Fibroblast of lung (primary cell): ENCODE results near the gene ARL5C. TPM values are rescaled to one million over a fixed set of nuclear protein-coding genes. Genes with fewer than 3 reads are reported as not detected.
A peak's percentile ranks its signal among the peaks of the same experiment; 100 is the strongest.

Source experiments
- DNase-seq, 2 donors: peaks; one replicate each; pipeline versions ENCODE4 v3.0.0 to v3.0.0-alpha.2; 2010; ENCODE audit warnings: low read depth in 2 of 2
- H2AFZ ChIP-seq: 2 replicates; pipeline ENCODE4 v1.5.1; 2012; ENCODE audit warnings: low read length, control low read depth, inconsistent platforms
- H3K27ac ChIP-seq: 2 replicates; pipeline ENCODE4 v1.5.1; 2011; ENCODE audit warnings: low read length, control low read depth; ENCODE audit not compliant: insufficient read depth
- H3K27me3 ChIP-seq: 2 replicates; pipeline ENCODE4 v1.5.1; 2011; ENCODE audit warnings: mild to moderate bottlenecking, low read length; ENCODE audit not compliant: control insufficient read depth, insufficient read depth
- H3K36me3 ChIP-seq: 2 replicates; pipeline ENCODE4 v1.5.1; 2011; ENCODE audit warnings: low read length; ENCODE audit not compliant: control insufficient read depth, insufficient read depth
- H3K4me1 ChIP-seq: 2 replicates; pipeline ENCODE4 v1.5.1; 2011; ENCODE audit warnings: low read length; ENCODE audit not compliant: control insufficient read depth, insufficient read depth; ENCODE audit errors: extremely low read depth
- H3K4me2 ChIP-seq: 2 replicates; pipeline ENCODE4 v1.5.1; 2011; ENCODE audit warnings: low read length, control low read depth; ENCODE audit not compliant: insufficient read depth; ENCODE audit errors: extremely low read depth
- H3K4me3 ChIP-seq, 4 experiments: fragments of 200-600 bp in 1 of 4; sonication (generic) in 1 of 4; replicated peaks in 1 of 4; 2 replicates each; pipeline ENCODE4 v1.5.1; 2011 to 2016; ENCODE audit warnings: low read length in 4 of 4, low read depth in 3 of 4, mild to moderate bottlenecking in 3 of 4, control low read depth in 2 of 4, inconsistent platforms in 1 of 4, mixed read lengths in 1 of 4; ENCODE audit not compliant: insufficient read depth in 1 of 4; ENCODE audit errors: control extremely low read depth in 1 of 4
- H3K79me2 ChIP-seq: 2 replicates; pipeline ENCODE4 v1.5.1; 2012; ENCODE audit warnings: mild to moderate bottlenecking, low read length, inconsistent platforms; ENCODE audit not compliant: control insufficient read depth, insufficient read depth
- H3K9ac ChIP-seq: 2 replicates; pipeline ENCODE4 v1.5.1; 2011; ENCODE audit warnings: mild to moderate bottlenecking, low read length, control low read depth; ENCODE audit not compliant: insufficient read depth
- H3K9me3 ChIP-seq: 2 replicates; pipeline ENCODE4 v1.5.1; 2012; ENCODE audit warnings: low read depth, low read length; ENCODE audit not compliant: control insufficient read depth, insufficient read depth
- H4K20me1 ChIP-seq: 2 replicates; pipeline ENCODE4 v1.5.1; 2011; ENCODE audit warnings: low read length; ENCODE audit not compliant: control insufficient read depth, insufficient read depth; ENCODE audit errors: extremely low read depth
- EZH2 ChIP-seq: IDR thresholded peaks from 2 replicates; pipeline ENCODE4 v1.5.1; 2012; ENCODE audit warnings: low read length, control low read depth, mild to moderate bottlenecking; ENCODE audit errors: missing control alignments
- polyA plus RNA-seq, 2 donors: library from polyadenylated mRNA; depleted of rRNA in 1 of 2; stranded (reverse) in 1 of 2; unstranded in 1 of 2; fragments of >200 nt; gene quantifications; 2 replicates each; pipeline ENCODE4 v1.2.1, GENCODE V29; 2011 to 2012; ENCODE audit warnings: missing spikeins in 1 of 2
- total RNA-seq: library from RNA; depleted of rRNA; stranded (reverse); fragments of >200 nt; gene quantifications from 2 replicates; pipeline ENCODE4 v1.2.1, GENCODE V29; 2014
- TF ChIP-seq, protein P1 (sequence below), 2 donors: IDR thresholded peaks in 1 of 2; conservative IDR thresholded peaks in 1 of 2; 1 replicate in 1 of 2; 2 replicates in 1 of 2; pipeline ENCODE4 v1.5.1; 2011 to 2012; ENCODE audit warnings: low read length in 2 of 2, control low read depth in 1 of 2, inconsistent platforms in 1 of 2, low read depth in 1 of 2, mild to moderate bottlenecking in 1 of 2

The ARL5C gene
- total and polyA plus RNA-seq, 2 donors (not counting 1 experiment from before 2014, with no cell fraction given), result not detected

DNA sequence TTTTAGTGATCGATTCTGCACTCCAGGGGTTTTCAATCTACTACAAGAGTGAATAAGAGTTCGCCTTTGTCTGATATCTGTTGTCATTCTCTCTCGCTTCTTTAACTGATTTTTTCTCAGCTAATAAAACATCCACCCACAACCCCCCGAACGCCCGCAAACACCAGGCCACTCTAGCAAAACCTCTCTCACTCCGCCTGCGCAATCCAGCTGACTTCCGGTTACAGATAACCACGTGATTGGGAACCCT is 33.8 kb upstream of the ARL5C start:
- peak overlapping the region; percentile 98 for H3K27ac ChIP-seq
- peak; percentile 93 to 98 for DNase-seq
- peaks cover 14% of the 10 kb centered on the region for H3K36me3 ChIP-seq
- H4K20me1 ChIP-seq, result no peaks in the 10 kb centered on the region
- H3K27me3 ChIP-seq, result no peaks in the 10 kb centered on the region
- H2AFZ ChIP-seq, result peak overlapping the region; percentile 43
- no peaks in the 10 kb centered on the region for H3K9me3 ChIP-seq
- peaks cover 12% of the 10 kb centered on the region for H3K4me1 ChIP-seq
- TF ChIP-seq EZH2, result no peak
- TF ChIP-seq, protein P1, sequence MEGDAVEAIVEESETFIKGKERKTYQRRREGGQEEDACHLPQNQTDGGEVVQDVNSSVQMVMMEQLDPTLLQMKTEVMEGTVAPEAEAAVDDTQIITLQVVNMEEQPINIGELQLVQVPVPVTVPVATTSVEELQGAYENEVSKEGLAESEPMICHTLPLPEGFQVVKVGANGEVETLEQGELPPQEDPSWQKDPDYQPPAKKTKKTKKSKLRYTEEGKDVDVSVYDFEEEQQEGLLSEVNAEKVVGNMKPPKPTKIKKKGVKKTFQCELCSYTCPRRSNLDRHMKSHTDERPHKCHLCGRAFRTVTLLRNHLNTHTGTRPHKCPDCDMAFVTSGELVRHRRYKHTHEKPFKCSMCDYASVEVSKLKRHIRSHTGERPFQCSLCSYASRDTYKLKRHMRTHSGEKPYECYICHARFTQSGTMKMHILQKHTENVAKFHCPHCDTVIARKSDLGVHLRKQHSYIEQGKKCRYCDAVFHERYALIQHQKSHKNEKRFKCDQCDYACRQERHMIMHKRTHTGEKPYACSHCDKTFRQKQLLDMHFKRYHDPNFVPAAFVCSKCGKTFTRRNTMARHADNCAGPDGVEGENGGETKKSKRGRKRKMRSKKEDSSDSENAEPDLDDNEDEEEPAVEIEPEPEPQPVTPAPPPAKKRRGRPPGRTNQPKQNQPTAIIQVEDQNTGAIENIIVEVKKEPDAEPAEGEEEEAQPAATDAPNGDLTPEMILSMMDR (conservative IDR thresholded peaks at IDR 0.05 in 1 of 2, IDR thresholded peaks at IDR 0.05 in 1 of 2; ENCODE audit: low read depth in 1 of 2, low read length in 2 of 2), result no peak
- H3K9ac ChIP-seq, result peak overlapping the region; percentile 88
- peaks cover 40% of the 10 kb centered on the region for H3K79me2 ChIP-seq
- peak overlapping the region; percentile 61 for H3K4me2 ChIP-seq
- H3K4me3 ChIP-seq, result peak overlapping the region; percentile 61 to 100 (median 76)

DNA sequence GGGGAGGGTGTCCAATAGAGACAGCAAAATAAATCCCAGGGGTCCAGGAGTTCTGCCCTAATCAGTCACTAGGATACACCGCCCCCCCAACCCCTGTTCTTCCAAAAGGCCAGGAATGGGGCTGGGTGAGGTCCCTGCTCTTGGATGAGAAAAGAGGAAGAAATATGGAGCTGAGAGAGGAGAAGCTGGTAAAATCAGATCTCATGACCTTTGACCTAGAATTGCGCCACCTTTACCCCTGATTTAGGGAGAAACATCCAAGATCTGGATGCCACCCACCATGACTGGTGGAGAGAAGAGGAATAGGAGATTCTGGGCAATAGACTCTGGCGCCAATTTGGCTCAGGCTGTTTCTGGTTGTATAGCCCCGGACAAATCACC is 32.2 kb upstream of the ARL5C start:
- H2AFZ ChIP-seq, result no peak overlapping the region
- H3K27ac ChIP-seq, result no peak overlapping the region
- no peak overlapping the region for H3K9ac ChIP-seq
- H3K4me3 ChIP-seq, result peak overlapping the region in 2 of 4 experiments; percentile 7 to 84
- peaks cover 17% of the 10 kb centered on the region for H3K4me1 ChIP-seq
- no peak for DNase-seq
- no peaks in the 10 kb centered on the region for H4K20me1 ChIP-seq
- H3K27me3 ChIP-seq, result no peaks in the 10 kb centered on the region
- no peaks in the 10 kb centered on the region for H3K9me3 ChIP-seq
- no peak for TF ChIP-seq EZH2
- TF ChIP-seq, protein P1 (conservative IDR thresholded peaks at IDR 0.05 in 1 of 2, IDR thresholded peaks at IDR 0.05 in 1 of 2; ENCODE audit: low read depth in 1 of 2, low read length in 2 of 2), result no peak
- peaks cover 12% of the 10 kb centered on the region for H3K36me3 ChIP-seq
- H3K79me2 ChIP-seq, result peaks cover 40% of the 10 kb centered on the region
- H3K4me2 ChIP-seq, result no peak overlapping the region

DNA sequence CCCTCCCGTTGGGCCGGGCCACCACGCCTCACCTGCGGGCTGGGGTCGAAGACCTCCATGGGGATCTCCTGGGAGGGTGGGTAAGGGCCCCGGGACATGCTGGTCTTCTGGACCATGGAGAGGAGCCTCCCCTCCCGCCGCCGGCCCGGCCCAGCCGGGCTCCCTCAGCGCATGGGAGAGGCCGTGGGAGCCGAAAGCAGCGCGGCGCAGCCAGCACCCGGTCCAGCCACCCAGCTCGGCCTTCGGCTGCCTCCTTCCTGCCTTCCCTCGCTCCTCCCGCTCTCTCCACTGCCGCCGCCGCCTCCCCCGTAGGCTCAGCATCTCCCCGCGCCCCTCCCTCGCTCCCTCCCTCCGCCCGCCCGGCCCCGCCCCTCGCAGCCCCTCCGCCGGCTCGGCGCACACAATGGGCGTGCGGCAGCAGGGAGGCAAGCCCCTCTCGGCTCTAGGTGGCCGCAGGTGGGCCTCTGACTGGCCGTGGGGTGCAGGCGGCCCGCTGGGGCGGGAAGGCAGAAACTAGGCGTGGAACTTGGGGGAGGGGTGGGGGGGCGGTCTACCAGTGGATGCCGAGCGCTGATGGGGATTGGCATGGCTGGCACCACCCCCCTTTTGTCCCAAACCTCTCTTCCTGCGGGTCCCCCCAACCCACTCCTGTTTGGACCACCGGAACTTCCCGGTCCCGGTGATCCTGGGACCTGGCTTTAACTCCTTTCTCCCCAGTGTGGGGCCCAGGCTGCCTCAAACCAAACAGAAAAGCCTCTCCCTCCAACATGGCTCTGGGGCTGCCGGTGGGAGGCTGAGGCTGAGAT is 31.6 kb upstream of the ARL5C start, which contains the start of gene CACNB1:
Gene CACNB1, minus strand, starts transcription at position 290 of the 806 bp plus-strand sequence. Its CDS starts 174 bp downstream, at position 116.
- no peak for TF ChIP-seq EZH2
- TF ChIP-seq, protein P1 (conservative IDR thresholded peaks at IDR 0.05 in 1 of 2, IDR thresholded peaks at IDR 0.05 in 1 of 2; ENCODE audit: low read depth in 1 of 2, low read length in 2 of 2), result no peak
- no peaks in the 10 kb centered on the region for H3K27me3 ChIP-seq
- peak within 1 kb of the TSS; percentile 41 for H3K27ac ChIP-seq
- peaks cover 17% of the 10 kb centered on the region for H3K4me1 ChIP-seq
- peak; percentile 62 to 81 for DNase-seq
- H3K79me2 ChIP-seq, result peaks cover 39% of the 10 kb centered on the region
- peaks cover 15% of the 10 kb centered on the region for H3K36me3 ChIP-seq
- peak within 1 kb of the TSS; percentile 61 to 84 (median 68) for H3K4me3 ChIP-seq
- H3K9ac ChIP-seq, result peak within 1 kb of the TSS; percentile 62
- H4K20me1 ChIP-seq, result no peaks in the 10 kb centered on the region
- H3K4me2 ChIP-seq, result peak within 1 kb of the TSS; percentile 79
- no peaks in the 10 kb centered on the region for H3K9me3 ChIP-seq
- peak within 1 kb of the TSS; percentile 49 for H2AFZ ChIP-seq
